Keratinocyte (primary cell): ENCODE data around the gene IWS1. TPM values are rescaled to one million over a fixed set of nuclear protein-coding genes. Genes with fewer than 3 reads are reported as not detected.

Source experiments
- DNase-seq: peaks from one replicate; pipeline ENCODE4 v3.0.0-alpha.2; 2011; ENCODE audit warnings: low read depth, missing footprints, low spot score
- FAIRE-seq: peaks from 2 replicates; lab custom pipeline; 2011; peaks lifted over from hg19 to GRCh38; lab: Jason Lieb, UNC
- H2AFZ ChIP-seq: 2 replicates; pipeline ENCODE4 v1.6.0; 2012; ENCODE audit warnings: low read length, control low read depth, inconsistent platforms; ENCODE audit not compliant: control insufficient read depth
- H3K27ac ChIP-seq: 2 replicates; pipeline ENCODE4 v1.5.1; 2011; ENCODE audit warnings: low read length; ENCODE audit not compliant: control insufficient read depth, insufficient read depth
- H3K27me3 ChIP-seq: 3 replicates; pipeline ENCODE4 v1.6.0; 2011; ENCODE audit warnings: low read length; ENCODE audit not compliant: control insufficient read depth, insufficient read depth; ENCODE audit errors: extremely low read depth
- H3K36me3 ChIP-seq, 2 experiments: 2 replicates in 1 of 2; 3 replicates in 1 of 2; pipeline ENCODE4 v1.5.1; 2011; ENCODE audit warnings: low read length in 2 of 2, mild to moderate bottlenecking in 1 of 2; ENCODE audit not compliant: control insufficient read depth in 2 of 2, insufficient read depth in 2 of 2; ENCODE audit errors: extremely low read depth in 1 of 2
- H3K4me1 ChIP-seq: 3 replicates; pipeline ENCODE4 v1.5.1; 2011; ENCODE audit warnings: low read length; ENCODE audit not compliant: control insufficient read depth, insufficient read depth; ENCODE audit errors: extremely low read depth
- H3K4me2 ChIP-seq: 3 replicates; pipeline ENCODE4 v1.6.0; 2011; ENCODE audit warnings: low read depth, low read length; ENCODE audit not compliant: control insufficient read depth, insufficient read depth; ENCODE audit errors: extremely low read depth
- H3K4me3 ChIP-seq, 3 experiments: fragments of 200-600 bp in 1 of 3; sonication (generic) in 1 of 3; 2 replicates in 2 of 3; 3 replicates in 1 of 3; pipeline ENCODE4 v1.5.1; 2011 to 2016; ENCODE audit warnings: low read length in 3 of 3, mild to moderate bottlenecking in 3 of 3, control low read depth in 2 of 3, inconsistent platforms in 1 of 3, low read depth in 1 of 3, mixed read lengths in 1 of 3, mixed run types in 1 of 3, moderate library complexity in 1 of 3; ENCODE audit not compliant: control insufficient read depth in 2 of 3, insufficient read depth in 2 of 3; ENCODE audit errors: extremely low read depth in 1 of 3
- H3K79me2 ChIP-seq: 2 replicates; pipeline ENCODE4 v1.6.0; 2012; ENCODE audit warnings: low read length; ENCODE audit not compliant: control insufficient read depth, insufficient read depth
- H3K9ac ChIP-seq: 3 replicates; pipeline ENCODE4 v1.6.0; 2011; ENCODE audit warnings: low read length; ENCODE audit not compliant: control insufficient read depth, insufficient read depth; ENCODE audit errors: extremely low read depth
- H3K9me1 ChIP-seq: 3 replicates; pipeline ENCODE4 v1.6.0; 2011; ENCODE audit warnings: low read length; ENCODE audit not compliant: control insufficient read depth, insufficient read depth; ENCODE audit errors: extremely low read depth
- H3K9me3 ChIP-seq: 2 replicates; pipeline ENCODE4 v1.5.1; 2012; ENCODE audit warnings: low read depth, low read length; ENCODE audit not compliant: control insufficient read depth
- H4K20me1 ChIP-seq: 3 replicates; pipeline ENCODE4 v1.6.0; 2011; ENCODE audit warnings: low read length; ENCODE audit not compliant: control insufficient read depth, insufficient read depth; ENCODE audit errors: extremely low read depth
- EZH2 ChIP-seq: IDR thresholded peaks from one replicate; pipeline ENCODE4 v1.6.1; 2012; ENCODE audit warnings: inconsistent platforms, mild to moderate bottlenecking, low read length, moderate library complexity
- dilution Hi-C: fragments of 300-500 bp; cut with MboI; formaldehyde crosslinking; loops from one replicate; pipeline ENCODE4 v1.7.0; 2020; ENCODE audit warnings: low sequenced_read_pairs; ENCODE audit not compliant: extremely low pct_ligation_motif_present
- polyA plus RNA-seq, 5 experiments: library from polyadenylated mRNA; depleted of rRNA in 3 of 5; stranded (reverse) in 3 of 5; stranded (forward) in 1 of 5; unstranded in 1 of 5; fragments of >200 nt; gene quantifications; 1 replicate in 1 of 5; 2 replicates in 3 of 5; 3 replicates in 1 of 5; pipeline versions ENCODE4 v1.2.1 to v1.2.3, GENCODE V29; 2011 to 2012; ENCODE audit warnings: missing spikeins in 2 of 5, low read depth in 1 of 5, low replicate concordance in 1 of 5
- TF ChIP-seq, protein P1 (sequence below), 3 experiments: IDR thresholded peaks in 1 of 3; conservative IDR thresholded peaks in 1 of 3; optimal IDR thresholded peaks in 1 of 3; 2 replicates in 2 of 3; 3 replicates in 1 of 3; pipeline versions ENCODE3 to v1.5.1; 2011; ENCODE audit warnings: low read length in 3 of 3, mild to moderate bottlenecking in 3 of 3, moderate library complexity in 2 of 3, control low read depth in 1 of 3, inconsistent platforms in 1 of 3; ENCODE audit not compliant: insufficient read depth in 2 of 3; ENCODE audit errors: extremely low read depth in 1 of 3

IWS1 gene
- polyA plus RNA-seq, 1 donor (not counting 4 experiments of a cell fraction or from before 2014, with no cell fraction given), result 52.0 TPM

DNA sequence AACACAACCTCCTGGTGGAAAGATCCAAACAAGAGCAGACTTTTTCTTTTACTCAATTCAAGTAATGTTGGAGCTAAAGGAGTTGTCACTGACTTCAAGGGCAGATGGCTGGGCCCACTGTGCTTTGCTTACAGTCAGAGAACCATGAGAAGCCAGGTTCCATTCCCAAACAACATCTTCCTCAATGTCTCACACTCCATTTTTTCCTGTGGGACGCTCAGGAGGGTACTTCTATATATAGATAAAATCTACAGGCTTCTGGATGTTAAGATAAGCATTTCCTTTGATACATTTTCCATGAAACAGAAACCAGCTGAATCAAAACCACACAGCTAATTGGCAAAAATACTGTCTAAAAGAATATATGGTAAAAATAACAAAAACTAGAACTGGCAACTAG, 14.4 kb downstream of the IWS1 start:
- dilution Hi-C loops, result no loop called here
- FAIRE-seq, result no peak
- peaks cover 13% of the 10 kb centered on the region for H3K4me1 ChIP-seq

DNA sequence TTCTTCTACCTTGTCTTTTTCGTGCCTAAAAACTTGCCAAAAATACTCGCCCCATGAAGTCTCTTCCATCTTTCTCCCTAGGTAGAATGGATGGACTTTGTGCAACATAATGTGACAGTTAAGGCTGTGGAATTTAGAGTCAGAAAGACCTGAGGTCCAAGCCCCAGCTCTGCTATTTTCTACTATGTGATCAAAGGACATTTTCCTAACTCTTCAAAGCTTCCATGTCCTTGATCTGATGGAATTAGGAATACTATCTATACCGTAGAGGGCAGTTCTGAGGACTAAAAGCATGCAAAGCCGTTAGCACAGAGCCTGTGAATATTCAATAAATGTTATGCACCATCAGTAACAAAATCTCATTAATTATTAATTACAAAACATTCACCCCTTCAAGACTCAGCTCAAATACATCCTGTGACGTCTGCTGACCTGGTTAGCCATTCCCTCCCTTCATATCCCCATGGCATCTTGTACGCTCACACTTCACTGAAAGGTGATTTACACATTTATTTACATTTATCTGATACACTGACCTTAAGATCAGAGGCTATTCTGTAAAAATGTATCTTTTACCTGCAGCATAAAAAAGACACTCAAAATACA, 15.1 kb downstream of the IWS1 start:
- H3K79me2 ChIP-seq, result peaks cover 86% of the 10 kb centered on the region
- dilution Hi-C loops, result no loop called here
- no peak overlapping the region for H2AFZ ChIP-seq
- no peak for DNase-seq
- no peak overlapping the region for H3K4me3 ChIP-seq
- no peaks in the 10 kb centered on the region for H3K9me3 ChIP-seq
- FAIRE-seq, result no peak
- no peak overlapping the region for H3K27ac ChIP-seq
- H3K9me1 ChIP-seq, result peaks cover 3% of the 10 kb centered on the region
- peaks cover 13% of the 10 kb centered on the region for H3K4me1 ChIP-seq
- H4K20me1 ChIP-seq, result peaks cover 10% of the 10 kb centered on the region
- TF ChIP-seq EZH2, result no peak
- TF ChIP-seq, protein P1, sequence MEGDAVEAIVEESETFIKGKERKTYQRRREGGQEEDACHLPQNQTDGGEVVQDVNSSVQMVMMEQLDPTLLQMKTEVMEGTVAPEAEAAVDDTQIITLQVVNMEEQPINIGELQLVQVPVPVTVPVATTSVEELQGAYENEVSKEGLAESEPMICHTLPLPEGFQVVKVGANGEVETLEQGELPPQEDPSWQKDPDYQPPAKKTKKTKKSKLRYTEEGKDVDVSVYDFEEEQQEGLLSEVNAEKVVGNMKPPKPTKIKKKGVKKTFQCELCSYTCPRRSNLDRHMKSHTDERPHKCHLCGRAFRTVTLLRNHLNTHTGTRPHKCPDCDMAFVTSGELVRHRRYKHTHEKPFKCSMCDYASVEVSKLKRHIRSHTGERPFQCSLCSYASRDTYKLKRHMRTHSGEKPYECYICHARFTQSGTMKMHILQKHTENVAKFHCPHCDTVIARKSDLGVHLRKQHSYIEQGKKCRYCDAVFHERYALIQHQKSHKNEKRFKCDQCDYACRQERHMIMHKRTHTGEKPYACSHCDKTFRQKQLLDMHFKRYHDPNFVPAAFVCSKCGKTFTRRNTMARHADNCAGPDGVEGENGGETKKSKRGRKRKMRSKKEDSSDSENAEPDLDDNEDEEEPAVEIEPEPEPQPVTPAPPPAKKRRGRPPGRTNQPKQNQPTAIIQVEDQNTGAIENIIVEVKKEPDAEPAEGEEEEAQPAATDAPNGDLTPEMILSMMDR (optimal IDR thresholded peaks at IDR 0.05 in 1 of 3, IDR thresholded peaks at IDR 0.05 in 1 of 3, conservative IDR thresholded peaks at IDR 0.05 in 1 of 3; ENCODE audit: extremely low read depth in 1 of 3, insufficient read depth in 2 of 3, low read length in 3 of 3), result no peak
- H3K36me3 ChIP-seq, result peaks cover 3 to 12% of the 10 kb centered on the region in 2 experiments
- H3K9ac ChIP-seq, result no peak overlapping the region
- no peak overlapping the region for H3K4me2 ChIP-seq
- no peaks in the 10 kb centered on the region for H3K27me3 ChIP-seq

More for the DNA sequence above, 14.4 kb downstream of the IWS1 start:
- no peak overlapping the region for H3K4me3 ChIP-seq
- TF ChIP-seq EZH2, result no peak
- TF ChIP-seq, protein P1 (optimal IDR thresholded peaks at IDR 0.05 in 1 of 3, IDR thresholded peaks at IDR 0.05 in 1 of 3, conservative IDR thresholded peaks at IDR 0.05 in 1 of 3; ENCODE audit: extremely low read depth in 1 of 3, insufficient read depth in 2 of 3, low read length in 3 of 3), result no peak
- H3K27me3 ChIP-seq, result no peaks in the 10 kb centered on the region
- no peak overlapping the region for H2AFZ ChIP-seq
- peaks cover 8 to 15% of the 10 kb centered on the region in 2 experiments for H3K36me3 ChIP-seq
- DNase-seq, result no peak
- H3K4me2 ChIP-seq, result no peak overlapping the region
- peaks cover 3% of the 10 kb centered on the region for H3K9me1 ChIP-seq
- H3K79me2 ChIP-seq, result peaks cover 86% of the 10 kb centered on the region
- H3K9ac ChIP-seq, result no peak overlapping the region
- H4K20me1 ChIP-seq, result peaks cover 14% of the 10 kb centered on the region
- no peak overlapping the region for H3K27ac ChIP-seq
- no peaks in the 10 kb centered on the region for H3K9me3 ChIP-seq
